ENCODE measurements around the gene CDCP1. TPM values are rescaled to one million over a fixed set of nuclear protein-coding genes. Genes with fewer than 3 reads are reported as not detected.

The CDCP1 gene, protein sequence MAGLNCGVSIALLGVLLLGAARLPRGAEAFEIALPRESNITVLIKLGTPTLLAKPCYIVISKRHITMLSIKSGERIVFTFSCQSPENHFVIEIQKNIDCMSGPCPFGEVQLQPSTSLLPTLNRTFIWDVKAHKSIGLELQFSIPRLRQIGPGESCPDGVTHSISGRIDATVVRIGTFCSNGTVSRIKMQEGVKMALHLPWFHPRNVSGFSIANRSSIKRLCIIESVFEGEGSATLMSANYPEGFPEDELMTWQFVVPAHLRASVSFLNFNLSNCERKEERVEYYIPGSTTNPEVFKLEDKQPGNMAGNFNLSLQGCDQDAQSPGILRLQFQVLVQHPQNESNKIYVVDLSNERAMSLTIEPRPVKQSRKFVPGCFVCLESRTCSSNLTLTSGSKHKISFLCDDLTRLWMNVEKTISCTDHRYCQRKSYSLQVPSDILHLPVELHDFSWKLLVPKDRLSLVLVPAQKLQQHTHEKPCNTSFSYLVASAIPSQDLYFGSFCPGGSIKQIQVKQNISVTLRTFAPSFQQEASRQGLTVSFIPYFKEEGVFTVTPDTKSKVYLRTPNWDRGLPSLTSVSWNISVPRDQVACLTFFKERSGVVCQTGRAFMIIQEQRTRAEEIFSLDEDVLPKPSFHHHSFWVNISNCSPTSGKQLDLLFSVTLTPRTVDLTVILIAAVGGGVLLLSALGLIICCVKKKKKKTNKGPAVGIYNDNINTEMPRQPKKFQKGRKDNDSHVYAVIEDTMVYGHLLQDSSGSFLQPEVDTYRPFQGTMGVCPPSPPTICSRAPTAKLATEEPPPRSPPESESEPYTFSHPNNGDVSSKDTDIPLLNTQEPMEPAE
- total RNA-seq, result 4.8 TPM
- long read RNA-seq, full-length matches to known transcripts, result 1 of 14 reads
- long read RNA-seq, partial matches to known transcripts, result 8 of 14 reads
- long read RNA-seq, other reads (novel, unspliced or antisense), result 5 of 14 reads

DNA sequence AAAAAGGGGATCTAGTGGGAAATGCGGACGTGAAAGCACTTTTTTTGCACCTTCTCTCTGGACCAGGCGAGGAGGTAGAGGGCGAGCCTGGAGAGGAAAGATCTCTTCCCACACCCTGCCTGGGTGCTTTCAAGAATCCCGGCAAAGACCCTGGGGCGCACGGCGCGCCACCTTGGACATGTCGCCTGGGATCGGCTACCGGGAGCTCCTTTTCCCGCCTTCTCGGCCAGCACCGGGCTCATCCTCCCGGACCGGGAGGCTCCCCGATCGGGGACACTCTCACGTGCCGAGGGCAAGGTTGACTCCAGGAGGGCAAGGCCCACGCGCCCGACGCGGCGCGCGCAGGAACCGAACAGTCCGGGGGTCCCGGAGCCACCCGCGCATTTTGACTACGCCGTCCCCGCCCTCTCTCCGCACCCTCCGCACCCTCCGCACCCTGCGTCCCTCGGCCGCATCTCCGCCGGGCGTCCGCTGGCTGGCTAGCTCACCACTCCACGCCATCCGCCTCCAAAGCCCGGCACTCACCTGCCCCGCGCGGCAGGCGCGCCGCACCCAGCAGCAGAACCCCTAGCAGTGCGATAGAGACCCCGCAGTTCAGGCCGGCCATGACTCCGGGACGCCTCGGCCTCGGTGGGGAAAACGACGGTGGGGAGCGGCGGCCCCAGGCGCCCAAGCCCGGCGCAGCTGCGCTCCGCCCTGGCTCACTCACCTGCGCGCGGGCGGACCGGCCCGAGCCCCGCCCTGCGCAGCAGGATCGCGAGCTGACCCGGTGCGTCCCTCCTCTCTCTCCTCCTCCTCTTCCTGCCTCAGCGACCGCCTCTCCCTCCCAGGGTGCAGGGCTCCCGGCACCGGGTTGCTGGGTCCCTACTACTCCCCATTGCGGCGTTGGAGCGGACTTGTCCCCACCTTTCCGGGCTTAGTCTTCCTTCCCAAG lies at the start of gene CDCP1:
CDCP1 (minus strand) TSS at position 698 of the 934 bp plus-strand sequence; CDS start at position 607, 91 bp downstream.
- no peak for DNase-seq (ENCODE audit: low spot score)

DNA sequence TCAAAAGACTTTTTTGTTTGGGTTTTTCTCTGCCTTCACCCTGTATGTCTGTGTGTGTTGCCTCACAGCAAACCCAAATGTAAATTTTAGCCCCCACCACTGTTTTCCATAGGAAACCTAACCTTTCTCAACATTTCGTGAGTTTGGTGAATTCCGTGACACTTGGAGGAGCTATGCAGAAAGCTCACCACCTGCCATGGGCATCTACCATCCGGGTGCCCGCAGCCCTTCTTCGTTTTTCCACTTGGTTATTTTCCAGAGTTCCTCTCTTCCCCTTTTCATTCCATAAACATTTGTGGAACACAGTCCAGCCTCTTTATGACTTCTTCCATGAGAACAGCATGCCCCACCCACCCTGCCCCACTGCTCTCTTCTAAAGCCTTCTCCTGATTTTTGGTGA lies 48.6 kb upstream of the CDCP1 start:
- DNase-seq (ENCODE audit: low spot score), result no peak

DNA sequence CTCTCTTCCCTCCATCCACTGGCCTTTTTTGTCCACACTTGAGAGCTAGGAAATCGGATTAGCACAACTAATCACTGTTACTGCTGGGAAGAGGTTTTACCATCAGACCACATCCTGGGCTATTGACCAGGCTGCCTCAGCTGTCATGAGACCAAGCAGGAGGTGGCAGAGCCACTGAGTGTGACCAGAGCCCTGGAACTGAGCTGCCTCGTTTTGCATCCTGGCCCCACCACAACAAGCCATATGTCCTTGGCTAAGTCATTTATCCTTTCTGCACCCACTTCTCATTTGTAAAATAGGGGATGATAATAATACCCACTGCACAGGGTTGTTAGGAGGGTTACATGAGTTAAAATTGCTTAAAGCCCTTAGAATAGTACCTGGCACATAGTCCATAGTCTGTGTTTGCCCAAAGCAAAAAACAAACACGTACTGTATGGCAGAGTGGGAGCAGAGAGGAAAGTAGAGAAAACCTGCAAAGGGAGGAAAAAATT lies 45.8 kb upstream of the CDCP1 start:
- DNase-seq (ENCODE audit: low spot score), result no peak

DNA sequence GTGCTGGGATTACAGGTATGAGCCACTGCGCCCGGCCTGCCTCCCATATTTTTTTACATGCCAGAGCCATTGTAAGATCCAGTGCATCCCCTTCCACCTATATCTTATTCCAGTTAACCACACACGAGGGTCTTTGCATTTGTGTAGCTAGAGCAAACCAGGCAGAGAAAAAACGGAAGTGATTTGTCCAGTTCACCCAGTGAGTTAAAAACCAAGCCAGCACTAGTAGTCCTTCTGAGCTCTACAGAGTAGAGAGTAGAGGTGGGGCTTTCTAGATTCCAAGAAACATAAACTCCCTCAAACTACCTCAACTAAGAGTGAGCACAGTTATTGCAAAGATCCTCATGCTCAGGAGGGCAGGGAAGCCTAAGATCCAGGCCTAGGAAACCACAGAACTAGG lies 45.2 kb upstream of the CDCP1 start:
- no peak for DNase-seq (ENCODE audit: low spot score)

DNA sequence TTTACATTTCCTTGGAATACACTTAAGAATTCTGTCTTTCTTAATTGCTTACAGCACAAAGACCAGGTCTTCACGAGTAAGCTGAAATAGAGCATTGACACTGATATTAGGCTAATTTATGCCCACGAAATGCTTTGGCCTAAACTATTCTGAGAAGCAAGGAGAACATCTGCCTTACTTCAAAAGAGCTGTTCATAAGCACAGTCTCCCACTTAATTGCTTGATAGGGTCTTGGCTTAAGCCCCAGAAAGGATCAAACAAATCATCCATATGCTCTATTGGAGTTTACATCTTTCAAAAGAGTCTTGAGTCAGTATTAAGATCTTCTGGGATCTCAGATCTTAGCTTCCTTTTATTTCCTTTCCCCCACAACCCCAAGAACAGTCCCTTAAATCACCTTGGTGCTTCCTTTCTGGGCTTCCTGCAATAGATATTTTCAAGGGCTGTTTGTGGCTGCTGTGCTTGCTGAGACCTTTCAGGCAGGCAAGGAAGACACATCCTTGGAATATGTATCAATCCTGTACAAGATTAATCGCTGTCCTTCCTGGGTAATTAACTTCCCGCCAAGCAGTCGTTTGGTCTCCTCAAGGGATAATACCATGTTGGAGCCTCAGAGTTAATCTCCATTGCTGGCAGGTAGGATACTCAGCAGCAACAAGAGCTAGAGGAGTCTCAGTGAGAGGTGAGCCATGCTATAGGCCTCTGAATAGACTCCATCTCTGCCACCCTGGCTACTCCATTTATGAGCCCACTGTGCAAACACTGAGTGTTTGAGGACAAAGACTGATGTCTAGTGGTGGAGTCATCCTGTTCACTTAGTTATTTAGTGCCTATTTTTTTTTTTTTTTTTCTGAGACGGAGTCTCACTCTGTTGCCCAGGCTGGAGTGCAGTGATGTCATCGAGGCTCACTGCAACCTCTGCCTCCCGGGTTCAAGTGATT lies 42.8 kb upstream of the CDCP1 start:
- DNase-seq (ENCODE audit: low spot score), result no peak

DNA sequence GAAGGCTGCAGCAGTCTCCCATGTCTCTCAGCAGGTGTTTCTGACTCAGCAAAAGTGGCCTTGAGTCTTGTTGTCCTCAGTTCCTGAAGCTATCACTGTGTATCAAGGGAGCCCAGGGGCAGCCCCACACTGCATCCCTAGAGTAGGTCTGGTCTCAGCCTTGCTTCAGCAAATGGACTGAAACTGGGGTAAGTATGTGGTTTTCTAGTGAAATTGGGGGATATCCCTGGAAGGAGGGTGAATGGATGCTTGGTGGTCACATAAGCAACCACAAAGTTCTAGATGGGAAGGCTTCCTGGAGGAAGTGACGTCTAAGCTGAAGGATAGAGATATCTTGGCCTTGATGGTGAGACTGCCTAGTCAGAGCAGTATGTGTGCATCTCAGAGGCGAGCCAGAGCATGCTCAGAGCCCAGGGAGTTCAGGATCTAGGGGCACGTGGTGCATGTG lies 41.5 kb upstream of the CDCP1 start:
- DNase-seq (ENCODE audit: low spot score), result no peak

DNA sequence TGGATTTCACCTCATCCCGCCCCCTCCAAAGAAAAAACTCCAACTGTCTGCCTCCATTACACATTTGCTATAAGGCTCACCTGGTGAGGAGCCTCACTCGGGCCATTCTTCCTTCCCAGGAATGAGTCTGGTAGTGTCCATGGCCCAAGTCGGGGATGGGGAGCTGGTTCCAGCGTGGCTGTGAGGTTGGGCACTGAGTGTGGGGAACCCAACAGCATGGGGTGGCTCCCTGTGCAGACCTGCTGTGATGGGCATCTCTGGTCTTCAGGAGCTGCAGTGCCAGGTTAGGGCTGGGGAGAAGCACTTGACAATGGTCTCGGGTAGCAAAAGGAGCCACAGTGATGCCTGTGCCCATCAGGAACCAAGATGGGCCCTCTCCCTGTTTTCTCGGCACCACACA lies 40.7 kb upstream of the CDCP1 start:
- DNase-seq (ENCODE audit: low spot score), result no peak

DNA sequence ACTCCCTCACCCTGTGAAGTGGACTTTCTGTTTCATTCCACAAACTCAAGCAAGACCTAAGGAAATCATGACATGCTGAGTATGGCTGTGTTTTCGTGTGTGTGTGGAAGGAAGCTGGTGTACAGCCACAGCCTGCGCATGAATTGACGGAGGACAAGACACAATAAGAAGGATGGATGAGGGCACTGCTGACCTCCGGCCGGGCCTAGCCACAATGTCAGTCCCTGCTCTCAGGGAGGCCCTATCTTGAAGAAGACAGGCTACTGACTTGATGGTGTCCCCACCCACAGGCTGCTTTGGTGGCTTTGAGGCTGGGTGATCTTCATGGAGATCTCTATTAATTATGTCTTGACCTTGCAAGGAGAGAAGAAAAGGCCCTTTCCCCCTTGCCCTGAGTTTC lies 39.3 kb upstream of the CDCP1 start:
- no peak for DNase-seq (ENCODE audit: low spot score)

DNA sequence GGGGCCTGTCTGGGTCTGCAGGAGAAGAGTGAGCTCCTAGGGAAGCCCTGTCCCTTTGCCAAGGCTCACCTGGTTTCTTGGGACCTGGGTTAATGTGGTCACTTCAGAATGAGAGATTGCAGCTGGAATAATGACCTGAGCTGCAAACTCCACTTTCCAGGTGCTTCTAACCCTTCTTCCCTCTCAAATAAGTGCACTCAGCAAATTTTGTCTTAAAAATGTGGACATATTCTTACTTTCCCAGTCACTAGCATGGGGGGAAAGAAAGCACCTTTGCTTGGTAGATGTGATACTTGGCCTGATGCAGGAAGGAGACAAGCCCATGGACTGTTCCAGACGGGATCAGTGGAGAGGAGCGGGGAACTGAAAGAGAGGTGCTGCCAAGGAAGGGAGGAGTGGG lies 38.9 kb upstream of the CDCP1 start:
- DNase-seq (ENCODE audit: low spot score), result no peak

DNA sequence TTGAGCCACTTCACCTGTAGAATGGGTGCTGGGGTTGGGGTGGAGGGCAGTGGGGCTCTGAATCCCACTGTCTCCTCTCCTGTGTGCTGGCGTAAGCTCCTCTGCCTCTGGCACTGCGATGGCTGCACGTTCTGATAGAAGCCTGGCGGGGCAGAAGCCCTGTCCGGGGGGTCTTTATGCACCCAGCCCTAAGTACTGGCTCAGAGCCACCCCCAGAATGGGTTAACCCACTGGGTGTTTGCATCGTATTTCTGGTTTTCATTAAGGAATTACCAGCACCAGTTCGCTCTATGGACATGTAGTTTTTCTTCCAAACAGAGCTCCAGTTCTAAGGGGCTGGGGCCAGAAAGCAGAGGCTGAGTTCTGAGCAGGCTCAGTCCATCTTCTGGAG lies 37.7 kb upstream of the CDCP1 start:
- DNase-seq (ENCODE audit: low spot score), result no peak

DNA sequence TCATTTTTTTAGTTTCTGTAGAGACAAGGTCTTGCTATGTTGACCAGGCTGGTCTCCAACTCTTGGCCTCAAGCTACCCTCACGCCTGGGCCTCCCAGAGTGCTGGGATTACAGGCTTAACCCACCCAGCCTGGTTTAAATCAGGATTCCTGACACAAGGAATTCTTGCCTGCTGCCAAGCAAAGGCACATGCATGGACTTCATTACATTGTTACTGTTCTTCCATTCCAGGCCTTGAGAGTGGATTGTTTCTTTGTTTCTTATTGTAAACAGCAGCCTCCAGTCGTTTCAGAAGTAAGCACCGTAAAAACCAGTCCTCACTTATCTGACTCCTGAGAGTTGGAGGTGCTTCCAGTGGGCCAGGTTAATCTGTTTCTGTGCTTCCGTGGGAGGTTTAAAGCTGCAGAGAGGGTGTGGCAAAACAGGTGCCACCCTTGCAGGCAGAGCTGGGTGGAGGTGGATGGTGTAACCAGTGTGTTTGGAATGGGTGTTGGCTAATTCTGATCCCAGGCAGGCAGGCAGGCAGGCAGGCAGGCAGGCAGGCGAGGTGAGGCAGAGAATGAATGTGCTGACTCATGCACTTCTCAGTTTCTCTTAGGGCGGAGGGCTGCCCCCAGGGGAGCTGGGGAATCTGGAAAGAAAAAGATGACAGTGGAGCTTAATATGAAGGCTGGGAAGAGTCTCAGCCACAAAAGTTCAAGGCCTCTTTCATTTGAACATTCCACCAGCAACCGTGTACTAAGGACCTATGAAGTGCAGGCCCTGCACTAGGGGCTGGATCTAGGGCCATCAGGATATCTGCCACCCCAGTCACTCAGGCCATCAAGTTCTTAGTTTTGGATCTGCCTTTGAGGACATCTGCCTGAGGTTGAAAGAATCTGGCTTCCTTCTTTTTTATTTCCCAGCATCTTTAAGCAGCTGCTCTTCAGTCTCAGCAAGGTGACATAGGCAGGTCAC lies 37.0 kb upstream of the CDCP1 start:
- no peak for DNase-seq (ENCODE audit: low spot score)

DNA sequence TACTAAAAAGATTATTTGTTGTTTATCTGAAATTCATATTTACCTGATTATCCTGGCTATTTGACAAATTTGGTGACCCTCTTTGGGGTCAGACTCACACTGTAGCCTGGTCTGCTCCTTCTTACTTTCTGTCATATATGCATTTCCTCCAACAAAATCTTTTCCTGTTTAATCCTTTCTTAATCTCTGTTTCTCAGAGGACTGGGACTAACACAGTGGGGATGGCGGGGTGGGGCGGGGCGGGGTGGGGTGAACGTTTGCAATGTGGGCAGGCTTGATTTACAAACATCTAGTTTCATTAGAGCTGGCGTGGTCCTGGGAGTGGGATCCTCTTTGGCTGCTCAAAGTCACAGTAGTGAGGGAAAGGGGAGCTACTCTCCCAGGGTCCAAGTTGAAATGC lies 35.3 kb upstream of the CDCP1 start:
- no peak for DNase-seq (ENCODE audit: low spot score)

DNA sequence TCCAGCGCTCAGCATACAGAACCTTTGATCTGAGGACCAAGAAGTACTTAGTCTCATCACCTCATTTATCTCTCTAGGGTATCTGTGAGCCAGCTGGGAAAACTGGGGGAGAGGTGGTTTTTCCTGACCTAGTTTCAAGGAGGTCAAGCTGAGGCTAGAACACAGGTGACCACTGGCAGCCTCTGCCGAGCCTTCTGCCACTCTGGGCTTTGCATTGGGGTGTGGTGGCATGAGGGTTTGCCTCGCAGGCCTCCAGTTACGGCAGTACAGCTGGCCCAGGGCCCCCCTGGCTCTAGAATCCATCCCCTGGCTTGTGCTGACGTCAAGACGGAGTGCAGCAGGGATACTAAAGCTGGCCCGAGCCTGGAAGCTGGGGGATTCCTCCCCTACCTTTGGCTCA lies 34.7 kb upstream of the CDCP1 start:
- DNase-seq (ENCODE audit: low spot score), result no peak

DNA sequence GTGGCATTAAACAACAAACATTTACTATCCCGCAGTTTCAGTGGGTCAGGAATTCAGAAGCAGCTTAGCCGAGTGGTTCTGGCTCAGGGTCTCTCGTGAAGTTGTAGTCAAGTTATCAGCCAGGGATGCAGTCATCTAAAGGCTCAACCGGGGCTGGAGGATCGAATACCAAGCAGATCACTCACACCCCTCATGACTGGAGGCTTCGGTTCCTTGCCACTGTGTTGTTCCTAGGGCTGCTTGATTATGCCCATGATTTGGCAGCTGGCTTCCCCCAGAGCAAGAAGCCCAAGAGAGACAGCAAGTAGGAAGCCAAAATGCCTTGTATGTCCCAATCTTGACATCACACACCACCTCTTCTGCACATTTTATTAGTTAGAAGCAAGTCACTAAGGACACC lies 33.9 kb upstream of the CDCP1 start:
- DNase-seq (ENCODE audit: low spot score), result no peak

DNA sequence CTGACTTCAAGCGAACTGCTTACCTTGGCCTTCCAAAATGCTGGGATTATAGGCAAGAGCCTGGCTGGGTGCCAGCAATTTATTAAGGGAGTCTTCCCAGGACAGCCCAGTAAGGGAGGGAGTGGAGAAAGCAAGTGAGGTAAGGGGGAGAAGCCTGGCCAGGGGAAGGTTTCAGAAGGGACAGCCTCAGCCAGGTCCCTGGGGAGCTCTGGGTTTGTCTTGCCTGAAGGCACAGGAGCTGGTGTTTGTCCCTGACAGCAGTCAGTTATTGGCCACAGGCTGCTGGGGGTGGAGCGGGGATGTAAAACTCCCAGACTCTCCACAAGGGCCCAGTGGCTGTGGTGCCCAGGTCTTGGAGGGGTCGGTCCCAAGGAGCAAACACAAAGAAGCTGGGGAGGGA lies 33.0 kb upstream of the CDCP1 start:
- DNase-seq (ENCODE audit: low spot score), result no peak

DNA sequence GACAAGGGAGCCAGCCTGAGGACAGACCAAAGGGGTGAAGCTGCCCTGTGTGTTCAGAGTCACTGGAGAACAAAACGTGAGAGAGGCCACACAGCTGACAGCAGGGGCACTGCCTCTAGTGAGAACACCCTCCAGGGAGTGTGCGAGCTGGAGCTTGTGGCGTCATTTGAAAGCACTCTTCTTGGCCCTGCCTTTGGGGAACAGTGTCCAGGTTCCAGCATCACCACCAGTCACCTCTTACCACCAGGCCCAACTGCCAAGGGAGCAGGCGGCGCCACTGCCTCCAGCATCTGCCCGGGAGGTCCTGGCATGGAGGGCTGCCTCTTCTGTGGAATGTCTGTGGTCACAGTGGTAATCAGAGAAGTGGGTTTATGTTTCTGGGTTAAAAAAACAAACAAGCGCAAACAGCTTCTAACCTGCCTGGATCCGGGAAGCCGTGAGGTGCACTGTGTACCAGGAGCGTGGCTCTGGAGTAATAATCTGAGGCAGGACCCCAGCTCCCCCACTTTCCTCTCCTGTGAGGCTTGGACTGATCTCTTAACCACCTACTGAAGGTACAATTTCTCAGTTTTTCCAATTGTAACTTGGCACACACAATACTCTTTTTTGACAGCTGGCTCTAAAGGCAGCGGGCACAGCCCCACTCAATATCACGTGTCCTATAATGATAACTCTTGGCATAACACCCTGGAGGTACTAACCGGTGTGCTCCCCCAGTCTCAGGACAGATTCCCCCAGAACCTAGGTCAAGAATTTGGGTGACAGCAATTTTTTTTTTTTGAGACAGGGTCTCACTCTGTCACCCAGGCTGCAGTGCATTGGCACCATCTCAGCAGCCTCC lies 32.2 kb upstream of the CDCP1 start:
- DNase-seq (ENCODE audit: low spot score), result no peak

DNA sequence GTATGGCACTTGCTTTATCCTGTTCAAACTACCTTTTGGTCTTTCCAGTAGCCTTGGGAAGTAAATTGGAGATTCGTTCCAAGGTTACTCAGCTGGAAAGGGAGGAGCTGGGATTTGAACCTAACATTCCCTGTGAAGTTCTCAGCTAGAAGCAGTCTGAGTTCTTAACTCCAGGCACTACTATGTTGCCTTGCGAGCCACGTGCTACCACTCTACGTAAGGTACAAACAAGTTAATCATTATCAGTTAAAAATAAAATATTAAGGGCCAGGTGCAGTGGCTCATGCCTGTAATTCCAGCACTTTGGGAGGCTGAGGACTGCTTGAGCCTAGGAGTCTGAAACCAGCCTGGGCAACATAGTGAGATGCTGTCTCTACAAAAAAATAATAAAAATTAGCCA lies 30.7 kb upstream of the CDCP1 start:
- DNase-seq (ENCODE audit: low spot score), result no peak

DNA sequence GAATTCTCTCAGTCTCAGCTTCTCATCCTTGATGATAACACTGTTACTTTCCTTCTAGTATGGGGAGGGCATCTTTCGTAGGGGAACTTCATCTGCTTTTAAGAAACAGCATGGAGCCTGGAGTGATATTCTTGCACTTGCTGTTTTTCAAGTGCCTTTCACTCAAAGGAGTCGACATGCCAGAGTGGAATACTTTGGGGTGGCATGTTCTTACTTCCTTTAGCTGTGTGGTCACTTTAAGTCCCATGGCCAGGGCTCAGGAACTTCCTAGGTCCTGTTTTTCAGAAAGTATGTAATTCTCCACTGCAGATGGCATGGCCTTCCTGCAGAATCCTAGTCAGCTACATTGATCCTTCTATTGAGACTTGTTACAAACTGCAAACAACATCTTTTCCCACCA lies 28.1 kb upstream of the CDCP1 start:
- no peak for DNase-seq (ENCODE audit: low spot score)
